C4-2B (cell line): ENCODE results near the gene THAP9.
"Not testable (repeated sequence)": the region's sequence is repeated elsewhere in the genome, so short reads cannot be mapped to it uniquely, and the experiment has no call there.

Experiments used
- H3K27ac ChIP-seq: fragments of 450-650 bp; 2 replicates; pipeline ENCODE4 v1.5.1; 2017
- CTCF ChIP-seq: fragments of 450-650 bp; conservative IDR thresholded peaks from 2 replicates; pipeline ENCODE4 v1.5.1; 2017; ENCODE audit warnings: mild to moderate bottlenecking
- ZFX ChIP-seq: fragments of 450-650 bp; IDR thresholded peaks from 2 replicates; pipeline ENCODE4 v1.6.1; 2017

The THAP9 gene

GRCh38 chr4:82900411-82901182 lies at the start of gene THAP9:
TSS of gene THAP9 (plus strand) at chr4:82900735. CDS start at chr4:82900803, 68 bp downstream.
- H3K27ac ChIP-seq = peak within 1 kb of the TSS; percentile 97
- TF ChIP-seq ZFX = peak; percentile 63
- TF ChIP-seq CTCF = no peak

- no peak overlapping the region for H3K27ac ChIP-seq
- no peak for TF ChIP-seq CTCF
- TF ChIP-seq ZFX = no peak
Measured at GRCh38 chr4:82851318-82851717, 49.2 kb upstream of the THAP9 start.

- TF ChIP-seq ZFX (no peak), CTCF (peak; percentile 57)
- H3K27ac ChIP-seq = no peak overlapping the region
Measured at GRCh38 chr4:82851885-82852750, 48.4 kb upstream of the THAP9 start.

GRCh38 chr4:82852751-82853285 lies 47.7 kb upstream of the THAP9 start:
- no peak for TF ChIP-seq ZFX
- peak; percentile 15; the same call in 1 of the 2 replicates for TF ChIP-seq CTCF
- no peak overlapping the region for H3K27ac ChIP-seq

GRCh38 chr4:82860487-82860886 lies 40.0 kb upstream of the THAP9 start:
- H3K27ac ChIP-seq = not testable (repeated sequence)

GRCh38 chr4:82861529-82861928 lies 39.0 kb upstream of the THAP9 start:
- TF ChIP-seq CTCF (no peak), ZFX (no peak)
- H3K27ac ChIP-seq = no peak overlapping the region

- no peak for TF ChIP-seq CTCF
- no peak for TF ChIP-seq ZFX
- H3K27ac ChIP-seq = no peak overlapping the region
Measured at GRCh38 chr4:82864336-82864979, 36.1 kb upstream of the THAP9 start.
